ENCODE data around the gene NHLH1. TPM values are rescaled to one million over a fixed set of nuclear protein-coding genes. Genes with fewer than 3 reads are reported as not detected.

NHLH1 gene
- total RNA-seq: 10 to 100 TPM in 3 of 8 experiments, 1 to 10 TPM in 1, under 1 TPM in 3, not detected in 1; 0.22 to 39.8 (median 4.7) TPM

DNA sequence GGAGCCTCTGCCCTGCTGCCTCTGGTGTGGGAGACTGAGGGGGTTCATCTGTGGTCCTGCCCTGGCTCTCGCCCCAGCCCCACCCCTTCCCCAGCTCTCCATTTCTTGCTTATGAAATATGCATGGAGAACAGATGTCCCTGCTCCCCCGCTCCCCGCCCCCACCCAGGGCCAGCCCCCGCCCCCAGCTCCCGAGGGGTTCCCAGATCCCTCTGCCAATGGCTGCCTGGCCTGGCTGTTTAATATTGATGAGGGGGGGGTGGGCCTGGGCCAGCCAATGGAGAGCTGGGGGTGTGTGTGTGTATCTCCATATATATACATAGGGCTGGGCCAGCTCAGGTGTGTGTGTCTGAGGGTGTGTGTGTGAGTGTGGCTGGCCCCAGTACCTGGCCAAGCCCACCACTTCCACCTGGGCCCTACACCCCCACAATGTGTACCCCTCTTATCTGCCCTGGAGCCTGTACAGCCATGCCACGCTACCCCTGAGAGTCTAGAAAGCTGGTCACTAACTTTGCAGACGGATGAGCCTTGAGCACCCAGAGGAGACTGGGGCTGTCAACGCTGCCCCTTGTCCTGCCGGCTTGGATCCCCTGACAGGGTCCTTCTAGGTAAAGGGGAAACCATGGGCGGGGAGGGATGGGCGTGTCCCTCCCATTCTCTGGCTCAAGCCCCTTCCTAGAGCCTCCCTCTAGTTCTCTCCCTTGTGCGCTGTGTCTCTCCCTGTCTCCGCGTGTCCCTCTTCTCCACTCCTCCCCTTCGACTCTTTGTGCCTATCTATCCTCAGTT is at the start of gene NHLH1:
TSS of gene NHLH1 (plus strand) at position 341 of the 785 bp plus-strand sequence. CDS start 3,661 bp downstream, outside the sequence.
- ATAC-seq (replicated peaks in 6 of 8): peak; percentile 26 to 90 (median 70)
- in situ Hi-C loops (cut with MboI; ENCODE audit: low pct_unique_long_range_greater_than_20kb in 2 of 9, low sequenced_read_pairs in 9 of 9, unreplicated experiment in 9 of 9): loop anchor here in 1 of 9 experiments (25.0 kb wide), 1 partner anchor 280 kb away; the partner anchor contains the start of genes IGSF8 and KCNJ9
- H3K4me1 ChIP-seq (replicated peaks in 1 of 2): peaks cover 67 to 70% of the 10 kb centered on the region in 2 donors
- peak within 1 kb of the TSS; percentile 93 to 99 for H3K27ac ChIP-seq
- peak within 1 kb of the TSS; percentile 5 to 29 (median 27) for H3K4me3 ChIP-seq
- WGBS, 10 experiments: 64 to 90% (median 65%) methylated on average over 2 to 4 of the region's 15 CpGs; no CpG with 5 or more reads in 6 of the 10 experiments

DNA sequence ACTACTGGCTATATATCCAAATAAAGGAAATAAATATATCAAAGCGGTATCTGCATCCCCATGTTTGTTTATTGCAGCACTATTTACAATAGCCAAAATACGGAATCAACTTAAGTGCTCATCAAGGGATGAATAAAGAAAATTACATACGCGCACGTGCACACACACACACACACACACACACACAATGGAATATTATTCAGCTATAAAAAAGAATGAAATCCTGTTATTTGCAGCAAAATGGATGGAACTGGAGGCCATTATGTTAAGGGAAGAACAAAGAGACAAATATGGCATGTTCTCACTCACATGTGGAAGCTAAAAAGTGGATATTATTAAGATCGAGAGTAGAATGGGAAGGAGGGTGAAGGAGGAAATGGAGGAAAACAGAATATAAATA is 44.0 kb upstream of the NHLH1 start:
- no peak overlapping the region for H3K27ac ChIP-seq
- H3K4me3 ChIP-seq: no peak overlapping the region
- WGBS, 10 experiments: 53 to 100% (median 96%) methylated on average over 2 to 6 of the region's 6 CpGs; no CpG with 5 or more reads in 1 of the 10 experiments
- in situ Hi-C loops (cut with MboI; ENCODE audit: low pct_unique_long_range_greater_than_20kb in 2 of 9, low sequenced_read_pairs in 9 of 9, unreplicated experiment in 9 of 9): no loop called here
- ATAC-seq (replicated peaks in 6 of 8): no peak
- H3K4me1 ChIP-seq (replicated peaks in 1 of 2): peaks cover 0 to 4% of the 10 kb centered on the region in 2 donors

DNA sequence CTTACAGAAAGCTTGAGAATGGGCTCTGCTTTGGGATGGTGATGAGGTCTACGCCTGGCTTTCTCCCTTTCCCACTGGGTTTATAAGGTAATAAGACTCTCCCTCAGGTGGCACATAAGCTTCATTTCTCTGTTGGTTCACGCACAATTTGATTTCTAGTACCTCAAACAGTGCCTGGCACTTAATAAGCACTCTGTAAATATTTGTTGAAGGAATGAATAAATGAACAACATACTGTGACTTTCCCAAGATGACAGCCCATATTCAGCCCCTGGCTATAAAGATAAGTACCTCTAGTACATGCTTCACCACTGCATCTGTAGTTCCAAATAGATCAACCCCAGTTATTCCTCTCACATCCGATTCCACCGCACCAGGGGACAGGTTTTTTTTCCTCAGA is 41.6 kb upstream of the NHLH1 start:
- no peak for ATAC-seq (replicated peaks in 6 of 8)
- no peak overlapping the region for H3K27ac ChIP-seq
- 91 to 100% (median 96%) methylated on average over 1 to 4 of the region's 4 CpGs for WGBS, 10 experiments
- in situ Hi-C loops (cut with MboI; ENCODE audit: low pct_unique_long_range_greater_than_20kb in 2 of 9, low sequenced_read_pairs in 9 of 9, unreplicated experiment in 9 of 9): no loop called here
- H3K4me3 ChIP-seq: no peak overlapping the region
- peaks cover 0 to 22% of the 10 kb centered on the region in 2 donors for H3K4me1 ChIP-seq (replicated peaks in 1 of 2)

DNA sequence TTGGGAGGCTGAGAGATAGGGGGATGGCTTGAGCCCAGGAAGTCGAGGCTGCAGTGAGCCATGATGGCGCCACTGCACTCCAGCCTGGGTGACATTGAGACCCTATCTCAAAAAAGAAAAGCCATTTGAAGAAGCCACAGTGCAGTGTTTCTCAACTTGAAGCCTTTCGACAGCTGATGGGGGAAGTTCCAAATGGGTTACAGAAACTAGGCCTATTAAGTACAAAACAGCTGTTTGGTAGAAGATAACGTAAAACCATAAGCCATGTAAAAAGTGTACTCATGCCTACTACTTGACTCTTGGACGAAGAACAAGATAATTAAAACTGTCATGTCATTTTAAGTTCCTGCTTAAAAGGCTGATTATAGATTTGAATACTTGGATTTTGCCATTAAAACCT is 40.5 kb upstream of the NHLH1 start:
- no peak for ATAC-seq (replicated peaks in 6 of 8)
- Histone ChIP-seq H3K4me3 (no peak overlapping the region), H3K27ac (no peak overlapping the region), H3K4me1 (replicated peaks in 1 of 2) (peaks cover 0 to 25% of the 10 kb centered on the region in 2 donors)
- WGBS, 10 experiments: 79 to 100% (median 92%) methylated on average over 1 to 5 of the region's 5 CpGs; no CpG with 5 or more reads in 1 of the 10 experiments
- in situ Hi-C loops (cut with MboI; ENCODE audit: low pct_unique_long_range_greater_than_20kb in 2 of 9, low sequenced_read_pairs in 9 of 9, unreplicated experiment in 9 of 9): no loop called here

DNA sequence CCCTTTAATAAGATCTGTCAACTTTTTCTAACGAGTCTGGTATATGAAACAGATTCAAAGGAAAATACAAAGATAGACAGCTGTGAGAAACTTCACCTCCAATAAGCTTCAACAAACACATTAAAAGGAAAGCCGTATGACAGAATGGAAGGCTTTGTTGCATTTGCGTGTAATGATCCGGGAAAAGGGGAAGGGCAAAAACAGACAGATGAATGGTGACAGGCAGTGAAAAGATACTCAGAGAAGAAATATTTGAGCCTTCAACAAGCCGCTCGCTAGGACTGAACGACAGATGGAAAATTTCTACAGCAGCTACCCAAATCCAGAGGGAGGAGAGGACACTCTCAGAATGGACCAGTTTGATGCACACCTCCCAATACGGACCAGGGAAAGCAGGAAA is 38.7 kb upstream of the NHLH1 start:
- WGBS, 10 experiments: 0 to 93% (median 18%) methylated on average over 2 to 8 of the region's 8 CpGs
- Histone ChIP-seq H3K27ac (no peak overlapping the region), H3K4me3 (no peak overlapping the region), H3K4me1 (replicated peaks in 1 of 2) (peaks cover 0 to 25% of the 10 kb centered on the region in 2 donors)
- in situ Hi-C loops (cut with MboI; ENCODE audit: low pct_unique_long_range_greater_than_20kb in 2 of 9, low sequenced_read_pairs in 9 of 9, unreplicated experiment in 9 of 9): no loop called here
- ATAC-seq (replicated peaks in 6 of 8): peak in 3 of 8 experiments; percentile 75 to 88 (median 81)

DNA sequence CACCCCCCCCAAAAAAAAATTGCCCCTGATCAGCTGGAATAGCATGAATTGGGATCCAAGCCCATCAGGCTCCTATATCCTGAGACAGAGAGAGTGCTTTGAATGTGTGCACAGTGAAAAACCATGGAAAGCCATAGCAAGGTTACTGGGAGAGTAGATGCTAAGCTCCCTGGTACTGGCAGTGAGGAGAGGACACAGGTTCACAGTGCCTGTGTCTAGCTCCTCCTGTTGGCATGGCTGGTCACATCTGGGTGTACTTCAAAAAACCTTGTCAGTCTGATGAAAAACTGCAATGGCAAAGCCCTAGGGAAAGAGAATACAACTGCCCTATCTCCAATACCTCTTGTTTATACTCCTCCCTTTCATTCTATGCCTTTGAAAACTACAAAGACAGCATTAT is 36.8 kb upstream of the NHLH1 start:
- H3K4me1 ChIP-seq (replicated peaks in 1 of 2): peaks cover 0 to 25% of the 10 kb centered on the region in 2 donors
- peak in 1 of 8 experiments; percentile 34 for ATAC-seq (replicated peaks in 6 of 8)
- no peak overlapping the region for H3K27ac ChIP-seq
- no peak overlapping the region for H3K4me3 ChIP-seq
- in situ Hi-C loops (cut with MboI; ENCODE audit: low pct_unique_long_range_greater_than_20kb in 2 of 9, low sequenced_read_pairs in 9 of 9, unreplicated experiment in 9 of 9): no loop called here

DNA sequence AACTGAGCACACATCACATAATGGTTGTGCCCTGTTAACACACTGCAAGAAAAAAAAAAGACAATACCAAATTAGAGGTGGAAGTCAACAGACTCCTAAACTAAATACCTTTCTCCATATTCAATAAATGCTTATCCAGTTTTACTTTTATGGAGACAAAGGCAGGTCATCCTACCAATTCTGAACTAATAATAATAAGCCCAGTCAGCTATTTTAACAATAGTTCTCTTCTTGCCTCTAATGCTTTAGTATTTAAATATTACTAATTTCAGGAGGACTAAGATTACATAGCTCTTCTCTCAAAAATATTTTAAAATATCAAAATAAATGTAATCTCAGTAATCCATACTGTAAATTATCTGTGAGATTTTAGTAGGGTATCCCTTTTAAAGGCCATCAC is 34.4 kb upstream of the NHLH1 start:
- peaks cover 0 to 24% of the 10 kb centered on the region in 2 donors for H3K4me1 ChIP-seq (replicated peaks in 1 of 2)
- no peak for ATAC-seq (replicated peaks in 6 of 8)
- H3K27ac ChIP-seq: no peak overlapping the region
- H3K4me3 ChIP-seq: no peak overlapping the region
- in situ Hi-C loops (cut with MboI; ENCODE audit: low pct_unique_long_range_greater_than_20kb in 2 of 9, low sequenced_read_pairs in 9 of 9, unreplicated experiment in 9 of 9): no loop called here

DNA sequence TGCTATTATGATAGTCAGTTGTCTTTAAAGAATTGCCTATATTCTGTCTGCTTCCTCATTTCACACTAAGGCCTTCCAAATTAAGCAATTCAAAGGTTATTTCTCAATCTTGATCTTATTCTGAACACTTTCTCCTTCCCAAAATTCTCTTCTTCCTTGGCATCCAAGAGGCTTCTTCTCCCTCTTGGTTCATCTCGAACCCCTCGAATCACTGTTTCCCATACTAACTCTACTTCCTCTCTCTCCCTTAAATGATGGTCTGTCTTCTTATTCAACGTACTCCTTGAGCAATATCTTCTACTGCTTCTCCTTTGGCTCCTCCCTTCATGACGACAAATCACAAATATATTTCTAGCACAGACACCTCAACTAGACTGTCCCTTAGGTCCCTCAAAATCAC is 28.3 kb upstream of the NHLH1 start:
- Histone ChIP-seq H3K4me1 (replicated peaks in 1 of 2) (peaks cover 11 to 15% of the 10 kb centered on the region in 2 donors), H3K27ac (no peak overlapping the region), H3K4me3 (no peak overlapping the region)
- 69 to 98% (median 90%) methylated on average over 4 of the region's 4 CpGs for WGBS, 10 experiments
- no peak for ATAC-seq (replicated peaks in 6 of 8)
- in situ Hi-C loops (cut with MboI; ENCODE audit: low pct_unique_long_range_greater_than_20kb in 2 of 9, low sequenced_read_pairs in 9 of 9, unreplicated experiment in 9 of 9): no loop called here

DNA sequence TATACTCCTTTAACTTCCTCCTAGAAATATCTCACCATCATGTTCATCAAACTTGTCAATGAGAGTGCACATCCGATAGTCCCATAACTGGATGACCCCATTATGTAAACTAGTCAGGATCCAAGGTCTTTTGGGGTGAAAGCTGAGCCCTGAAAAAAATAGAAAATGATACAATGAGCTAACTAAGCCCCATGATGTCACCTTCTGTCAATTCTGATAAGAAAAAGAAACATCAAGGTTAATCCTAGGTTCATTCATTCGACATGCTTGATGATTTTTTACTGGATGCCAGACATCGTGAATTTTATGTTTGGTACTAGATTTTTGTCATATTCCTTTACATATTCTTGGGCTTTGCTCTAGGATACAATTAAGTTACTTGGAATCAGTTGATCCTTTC is 26.7 kb upstream of the NHLH1 start:
- in situ Hi-C loops (cut with MboI; ENCODE audit: low pct_unique_long_range_greater_than_20kb in 2 of 9, low sequenced_read_pairs in 9 of 9, unreplicated experiment in 9 of 9): no loop called here
- ATAC-seq (replicated peaks in 6 of 8): no peak
- Histone ChIP-seq H3K4me3 (no peak overlapping the region), H3K27ac (no peak overlapping the region), H3K4me1 (replicated peaks in 1 of 2) (peaks cover 15 to 21% of the 10 kb centered on the region in 2 donors)
- 37 to 100% (median 95%) methylated on average over 1 to 3 of the region's 3 CpGs; no CpG with 5 or more reads in 1 of the 10 experiments for WGBS, 10 experiments

DNA sequence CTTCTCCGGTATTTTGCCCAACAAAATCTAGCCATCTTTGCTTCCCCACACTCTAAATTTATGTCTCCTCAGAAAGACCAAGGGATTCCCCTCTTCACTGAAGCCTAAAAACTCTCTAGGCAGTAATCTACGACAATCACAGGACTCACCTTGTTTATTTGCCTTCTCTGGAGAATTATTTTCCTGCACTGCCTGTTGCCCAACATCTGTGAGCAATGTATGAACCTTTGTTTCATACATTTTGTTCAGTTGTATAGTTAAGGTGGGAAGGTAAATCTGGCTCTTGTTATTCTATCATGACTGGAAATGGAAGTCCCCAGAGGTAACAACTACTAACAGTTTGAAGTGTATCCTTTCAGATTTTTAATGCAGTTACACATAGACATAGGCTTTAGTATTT is 26.0 kb upstream of the NHLH1 start:
- ATAC-seq (replicated peaks in 6 of 8): no peak
- in situ Hi-C loops (cut with MboI; ENCODE audit: low pct_unique_long_range_greater_than_20kb in 2 of 9, low sequenced_read_pairs in 9 of 9, unreplicated experiment in 9 of 9): no loop called here
- 17 to 88% (median 52%) methylated on average over 1 to 2 of the region's 2 CpGs; no CpG with 5 or more reads in 1 of the 10 experiments for WGBS, 10 experiments
- Histone ChIP-seq H3K4me1 (replicated peaks in 1 of 2) (peaks cover 15 to 21% of the 10 kb centered on the region in 2 donors), H3K4me3 (peak overlapping the region in 4 of 5 donors; percentile 71 to 91 (median 79)), H3K27ac (no peak overlapping the region)

DNA sequence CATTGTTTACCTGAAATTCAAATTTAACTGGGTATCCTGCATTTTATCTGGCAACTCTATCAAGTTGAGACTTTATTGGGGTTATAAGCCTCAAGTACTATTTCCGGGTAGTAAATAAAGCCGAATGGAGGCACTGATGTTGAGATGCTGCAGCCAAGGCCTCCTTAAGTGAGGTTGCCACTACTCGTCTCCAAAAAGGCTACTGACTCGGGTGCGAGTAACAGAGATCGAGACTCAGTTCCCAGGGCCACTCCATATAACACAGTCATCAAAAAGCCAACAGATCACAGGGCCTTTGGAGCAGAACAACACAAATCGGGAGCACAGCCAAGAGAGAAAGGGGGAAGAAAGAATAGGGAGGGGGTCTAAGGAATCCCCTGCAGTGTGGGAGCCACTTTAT is 24.3 kb upstream of the NHLH1 start:
- in situ Hi-C loops (cut with MboI; ENCODE audit: low pct_unique_long_range_greater_than_20kb in 2 of 9, low sequenced_read_pairs in 9 of 9, unreplicated experiment in 9 of 9): no loop called here
- WGBS, 10 experiments: 0 to 6% (median 1%) methylated on average over 1 to 7 of the region's 7 CpGs; no CpG with 5 or more reads in 2 of the 10 experiments
- ATAC-seq (replicated peaks in 6 of 8): peak in 3 of 8 experiments; percentile 3

DNA sequence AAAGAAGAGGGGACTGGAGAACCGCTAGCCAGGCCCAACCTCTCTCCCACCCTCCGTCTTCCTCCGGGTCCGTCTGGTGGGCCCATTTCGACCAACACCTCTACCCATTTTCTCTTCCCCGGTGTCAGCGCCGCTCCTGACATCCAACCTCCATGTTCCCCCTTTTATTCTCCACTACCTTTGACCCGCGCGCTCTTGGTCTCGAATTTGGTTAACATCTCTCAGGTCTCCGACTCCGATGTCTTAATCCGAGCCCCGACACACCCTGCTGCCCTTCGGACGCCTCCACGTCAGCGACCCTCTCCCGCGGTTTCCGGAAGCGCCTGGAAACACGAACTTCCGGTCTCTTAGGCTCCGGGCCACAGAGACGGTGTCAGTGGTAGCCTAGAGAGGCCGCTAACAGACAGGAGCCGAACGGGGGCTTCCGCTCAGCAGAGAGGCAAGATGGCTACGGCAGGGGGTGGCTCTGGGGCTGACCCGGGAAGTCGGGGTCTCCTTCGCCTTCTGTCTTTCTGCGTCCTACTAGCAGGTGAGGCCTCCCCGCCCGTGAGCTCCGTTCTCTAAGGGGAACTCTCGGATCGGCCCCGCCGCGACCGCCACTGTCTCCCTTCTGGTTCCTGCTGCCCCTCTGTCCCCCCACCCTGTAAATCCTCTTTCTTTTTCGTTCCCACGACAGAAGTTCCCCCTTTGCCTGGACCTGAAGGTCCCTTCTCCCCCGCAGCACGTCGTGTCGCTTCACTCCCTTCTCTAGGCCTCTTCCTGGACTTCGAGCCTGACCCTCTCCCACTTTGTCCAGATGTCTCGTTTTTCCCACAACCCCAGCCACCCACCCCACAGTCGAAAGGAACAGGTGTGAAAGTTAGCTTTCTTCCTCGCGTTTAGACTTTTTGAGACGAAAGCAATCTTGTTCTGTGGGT is 23.7 kb upstream of the NHLH1 start, which contains the start of the genes COPA and NCSTN:
TSS of gene COPA (minus strand) at position 298 of the 917 bp plus-strand sequence. CDS start at position 218, 80 bp downstream.
TSS of gene NCSTN (plus strand) at position 431 of the 917 bp plus-strand sequence. CDS start at position 445, 14 bp downstream.
- in situ Hi-C loops (cut with MboI; ENCODE audit: low pct_unique_long_range_greater_than_20kb in 2 of 9, low sequenced_read_pairs in 9 of 9, unreplicated experiment in 9 of 9): no loop called here
- H3K4me3 ChIP-seq: peak within 1 kb of the TSS; percentile 71 to 91 (median 82)
- 0 to 4% (median 1%) methylated on average over 2 to 51 of the region's 58 CpGs; no CpG with 5 or more reads in 1 of the 10 experiments for WGBS, 10 experiments
- H3K27ac ChIP-seq: peak within 1 kb of the TSS; percentile 97 to 99
- H3K4me1 ChIP-seq (replicated peaks in 1 of 2): peaks cover 15 to 21% of the 10 kb centered on the region in 2 donors
- peak; percentile 95 to 99 (median 98) for ATAC-seq (replicated peaks in 6 of 8)

More for the DNA sequence above, 24.3 kb upstream of the NHLH1 start:
- Histone ChIP-seq H3K27ac (peak overlapping the region; percentile 97 to 99), H3K4me1 (replicated peaks in 1 of 2) (peaks cover 15 to 21% of the 10 kb centered on the region in 2 donors), H3K4me3 (peak overlapping the region; percentile 71 to 91 (median 82))
